Measurements from ENCODE around the gene ZKSCAN4.

DNA sequence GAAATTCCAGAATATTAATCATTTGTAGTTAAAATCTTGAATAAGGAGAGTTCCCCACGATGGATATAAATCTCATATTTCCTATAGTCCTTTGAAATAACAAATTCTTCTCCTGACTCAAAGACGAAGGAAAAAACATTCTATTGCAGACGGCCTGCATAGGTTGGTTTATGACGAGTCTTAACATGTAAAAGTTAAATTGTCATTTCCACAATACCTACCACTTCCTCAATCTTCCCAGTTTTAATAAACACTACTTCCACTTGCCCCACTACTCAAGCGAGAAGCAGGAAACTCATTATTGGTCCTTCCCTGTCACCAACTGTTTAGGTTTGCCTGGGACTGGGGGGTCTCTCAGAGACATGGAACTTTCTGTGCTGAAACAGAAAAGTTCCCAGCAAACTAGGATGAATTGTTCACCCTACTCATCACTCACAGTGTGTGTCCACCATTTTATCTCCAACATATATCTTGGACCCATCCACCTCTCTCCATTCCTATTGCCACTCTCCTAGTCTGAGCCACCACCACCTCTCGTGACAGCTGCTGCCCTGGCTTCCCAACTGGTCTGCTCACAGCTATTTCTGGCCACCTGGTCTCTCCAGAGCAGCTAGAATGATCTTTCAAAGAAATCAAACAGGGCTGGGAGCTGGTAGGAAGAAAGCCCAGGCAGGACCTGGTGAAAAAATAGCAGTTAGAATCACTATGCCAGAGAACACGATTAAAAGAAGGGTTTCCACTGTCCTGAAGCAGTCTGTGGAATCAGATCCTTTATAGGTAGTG lies 42.1 kb downstream of the ZKSCAN4 start:
- TF ChIP-seq CTCF (IDR thresholded peaks at IDR 0.05; ENCODE audit: poor library complexity, severe bottlenecking) = no peak
- no peak for TF ChIP-seq RAD21 (conservative IDR thresholded peaks at IDR 0.05)
- TF ChIP-seq MXI1 (conservative IDR thresholded peaks at IDR 0.05; ENCODE audit: poor library complexity, severe bottlenecking) = no peak
- no peak for TF ChIP-seq POLR2AphosphoS5 (IDR thresholded peaks at IDR 0.05)
- no peak for TF ChIP-seq EZH2 (IDR thresholded peaks at IDR 0.05; ENCODE audit: borderline replicate concordance, insufficient read depth, low read length, poor library complexity, severe bottlenecking)
- TF ChIP-seq EP300 (conservative IDR thresholded peaks at IDR 0.05; ENCODE audit: poor library complexity, severe bottlenecking) = no peak
- TF ChIP-seq TAF1 (IDR thresholded peaks at IDR 0.05; ENCODE audit: low read depth) = no peak
